Endothelial cell of umbilical vein (primary cell): ENCODE results near the gene C17orf50. TPM values are rescaled to one million over a fixed set of nuclear protein-coding genes. Genes with fewer than 3 reads are reported as not detected.

ENCODE experiments used
- BruUV-seq: library from RNA; stranded (reverse); fragments of 400-500 nt; replicated peaks from 2 replicates; lab custom pipeline; 2021; lab: Mats Ljungman, UMichigan
- CTCF ChIA-PET: fragments of 300-600, 350-600 bp; sonication (Branson Sonifier 250); formaldehyde crosslinking; loops from one replicate; lab custom pipeline; 2021; ENCODE audit warnings: antibody characterized with exemption, inconsistent platforms; lab: Charles Lee
- POLR2A ChIA-PET: fragments of 300-600, 350-600 bp; sonication (Branson Sonifier 250); formaldehyde crosslinking; loops from one replicate; lab custom pipeline; 2021; ENCODE audit warnings: antibody characterized with exemption, inconsistent platforms; lab: Charles Lee
- DNase-seq: peaks from one replicate; pipeline ENCODE4 v3.0.0-alpha.2; 2011; ENCODE audit warnings: low read depth, low spot score
- FAIRE-seq: peaks from 2 replicates; lab custom pipeline; 2011; peaks lifted over from hg19 to GRCh38; lab: Jason Lieb, UNC
- H2AFZ ChIP-seq: 2 replicates; pipeline ENCODE4 v1.6.0; 2012; ENCODE audit warnings: low read depth, low read length, control low read depth, inconsistent platforms
- H3K27ac ChIP-seq: 2 replicates; pipeline ENCODE4 v1.5.1; 2011; ENCODE audit warnings: low read depth, mild to moderate bottlenecking, control low read depth, low read length, moderate library complexity; ENCODE audit not compliant: insufficient read depth
- H3K27me3 ChIP-seq, 2 experiments: 2 replicates each; pipeline versions ENCODE4 v1.6.0 to v1.6.1; 2011; ENCODE audit warnings: low read length in 2 of 2, mixed read lengths in 1 of 2; ENCODE audit not compliant: control insufficient read depth in 2 of 2, insufficient read depth in 2 of 2
- H3K36me3 ChIP-seq, 2 experiments: 2 replicates in 1 of 2; 3 replicates in 1 of 2; pipeline ENCODE4 v1.5.1; 2011; ENCODE audit warnings: low read length in 2 of 2, mild to moderate bottlenecking in 1 of 2, moderate library complexity in 1 of 2; ENCODE audit not compliant: control insufficient read depth in 2 of 2, insufficient read depth in 2 of 2; ENCODE audit errors: extremely low read depth in 1 of 2
- H3K4me1 ChIP-seq: 3 replicates; pipeline ENCODE4 v1.5.1; 2011; ENCODE audit warnings: mild to moderate bottlenecking, low read length; ENCODE audit not compliant: control insufficient read depth, insufficient read depth; ENCODE audit errors: extremely low read depth
- H3K4me2 ChIP-seq: 2 replicates; pipeline ENCODE4 v1.6.1; 2011; ENCODE audit warnings: low read length, control low read depth, mixed read lengths; ENCODE audit not compliant: insufficient read depth
- H3K4me3 ChIP-seq, 3 experiments: fragments of 200-600 bp in 1 of 3; sonication (generic), shearing (Covaris generic) in 1 of 3; replicated peaks in 1 of 3; 2 replicates each; pipeline ENCODE4 v1.5.1; 2011 to 2016; ENCODE audit warnings: control low read depth in 3 of 3, low read length in 3 of 3, mild to moderate bottlenecking in 2 of 3, inconsistent platforms in 1 of 3, low read depth in 1 of 3, moderate library complexity in 1 of 3; ENCODE audit not compliant: insufficient read depth in 1 of 3
- H3K79me2 ChIP-seq: 2 replicates; pipeline ENCODE4 v1.6.0; 2012; ENCODE audit warnings: low read length, inconsistent platforms; ENCODE audit not compliant: control insufficient read depth, insufficient read depth
- H3K9ac ChIP-seq: replicated peaks from 2 replicates; pipeline ENCODE3; 2011; ENCODE audit warnings: low read length, control low read depth; ENCODE audit not compliant: insufficient read depth; ENCODE audit errors: extremely low read depth
- H3K9me1 ChIP-seq: replicated peaks from 3 replicates; pipeline ENCODE4 v1.6.0; 2011; ENCODE audit warnings: mild to moderate bottlenecking, low read length; ENCODE audit not compliant: control insufficient read depth, insufficient read depth; ENCODE audit errors: extremely low read depth
- H3K9me3 ChIP-seq: replicated peaks from 2 replicates; pipeline ENCODE4 v1.5.1; 2012; ENCODE audit warnings: low read length, inconsistent platforms; ENCODE audit not compliant: control insufficient read depth, insufficient read depth
- H4K20me1 ChIP-seq: replicated peaks from 2 replicates; pipeline ENCODE3; 2011; ENCODE audit warnings: mild to moderate bottlenecking, low read length; ENCODE audit not compliant: control insufficient read depth, insufficient read depth; ENCODE audit errors: extremely low read depth
- GATA2 ChIP-seq: IDR thresholded peaks from 2 replicates; pipeline ENCODE4 v1.7.0; 2011; ENCODE audit warnings: low read depth, mild to moderate bottlenecking, moderate library complexity, mixed read lengths, low read length; ENCODE audit not compliant: insufficient read length, insufficient read depth
- JUN ChIP-seq: IDR thresholded peaks from 2 replicates; pipeline ENCODE4 v1.6.1; 2011; ENCODE audit warnings: borderline replicate concordance, low read depth; ENCODE audit not compliant: insufficient read length, insufficient read depth
- MYC ChIP-seq: IDR thresholded peaks from one replicate; pipeline ENCODE4 v1.6.1; 2011; ENCODE audit warnings: mild to moderate bottlenecking, low read depth, low read length
- POLR2A ChIP-seq: IDR thresholded peaks from 2 replicates; pipeline ENCODE4 v1.6.1; 2012; ENCODE audit warnings: low read depth, mild to moderate bottlenecking, control low read depth, low read length
- dilution Hi-C: fragments of 300-500 bp; cut with MboI; formaldehyde crosslinking; loops from one replicate; pipeline ENCODE4 v1.15.0; 2019; ENCODE audit warnings: low sequenced_read_pairs; ENCODE audit not compliant: extremely low pct_ligation_motif_present
- intact Hi-C: fragments of 100-400 bp; cut with micrococcal nuclease; formaldehyde crosslinking; loops from one replicate; pipeline ENCODE4 v1.10.0; 2022
- polyA plus RNA-seq, 4 experiments: library from polyadenylated mRNA; depleted of rRNA in 3 of 4; stranded (reverse) in 3 of 4; unstranded in 1 of 4; fragments of >200 nt; gene quantifications; 2 replicates each; pipeline versions ENCODE4 v1.2.1 to v1.2.3, GENCODE V29; 2011 to 2012; ENCODE audit warnings: missing spikeins in 1 of 4
- total RNA-seq: library from RNA; stranded (reverse); gene quantifications from 2 replicates; pipeline ENCODE4 v1.2.3, GENCODE V29; 2021
- TF ChIP-seq, protein P1 (sequence below), 2 donors: IDR thresholded peaks; 1 replicate in 1 of 2; 2 replicates in 1 of 2; pipeline ENCODE4 v1.5.1; 2011; ENCODE audit warnings: low read length in 2 of 2, mild to moderate bottlenecking in 2 of 2, moderate library complexity in 2 of 2, control low read depth in 1 of 2, inconsistent platforms in 1 of 2, low read depth in 1 of 2; ENCODE audit not compliant: insufficient read depth in 1 of 2; ENCODE audit errors: extremely low read depth in 1 of 2

Gene C17orf50
- total and polyA plus RNA-seq, 2 donors (not counting 3 experiments of a cell fraction or from before 2014, with no cell fraction given), result 0.15 TPM; not detected in 1

GRCh38 chr17:35801583-35802224 is 41.0 kb downstream of the C17orf50 start:
- Histone ChIP-seq H3K9me3 (no peaks in the 10 kb centered on the region), H3K27me3 (peaks cover 8 to 14% of the 10 kb centered on the region in 2 experiments), H3K79me2 (no peaks in the 10 kb centered on the region), H3K4me1 (peaks cover 28% of the 10 kb centered on the region), H3K4me3 (no peak overlapping the region), H3K36me3 (no peaks in the 10 kb centered on the region), H3K27ac (peak overlapping the region; percentile 53), H2AFZ (peak overlapping the region; percentile 30), H3K4me2 (peak overlapping the region; percentile 43), H3K9me1 (no peaks in the 10 kb centered on the region), H4K20me1 (no peaks in the 10 kb centered on the region), H3K9ac (no peak overlapping the region)
- dilution Hi-C loops (no loop called here), intact Hi-C loops (loop anchor here (1.0 to 10.0 kb wide), 3 partner anchors 8 to 557 kb away; partner anchors contain the start of genes SLFN11, SLFN5 and TAF15)
- no TSS peak for BruUV-seq
- TF ChIP-seq MYC (no peak), JUN (no peak), POLR2A (peak; percentile 30)
- DNase-seq, result peak; percentile 99
- no peak for FAIRE-seq
- POLR2A ChIA-PET, result no interaction called here
- CTCF ChIA-PET, result interaction anchor here (1.0 to 1.1 kb wide), 3 partner anchors 26 to 38 kb away, joined by 3 to 22 read pairs (median 7); no protein-coding TSS in a partner anchor

DNA sequence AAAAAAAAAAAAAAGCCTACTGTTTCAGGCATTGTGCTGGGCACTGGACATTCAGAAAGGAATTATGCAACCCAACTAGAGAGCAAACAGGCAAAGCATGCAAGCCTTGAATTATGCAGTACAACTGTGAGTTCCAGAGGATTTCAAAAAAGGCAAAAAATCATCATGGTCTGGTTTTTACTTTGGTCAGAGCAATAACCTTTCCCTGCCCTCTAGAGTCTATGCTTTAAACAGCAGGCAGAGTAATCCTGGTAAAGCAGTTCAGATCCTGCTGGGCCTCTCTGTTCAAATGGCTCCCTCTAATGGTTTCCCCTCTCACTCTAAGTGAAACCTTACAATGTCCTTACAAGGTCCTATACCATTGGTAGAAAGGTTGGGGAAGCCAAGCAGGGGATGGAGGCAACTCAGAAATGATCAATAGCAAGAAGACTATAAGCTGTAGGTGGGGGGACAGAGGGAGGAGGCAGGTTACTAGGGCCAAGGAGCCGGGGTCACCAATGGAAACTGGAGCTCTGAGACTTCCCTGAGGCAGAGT is 44.0 kb downstream of the C17orf50 start:
- no peaks in the 10 kb centered on the region for H4K20me1 ChIP-seq
- dilution Hi-C loops (no loop called here), intact Hi-C loops (loop anchor here (1.0 to 10.0 kb wide), 5 partner anchors 40 to 560 kb away; partner anchors contain the start of genes SLFN11, SLFN12 and SLFN5)
- H3K27me3 ChIP-seq, result no peaks in the 10 kb centered on the region
- no peak overlapping the region for H3K27ac ChIP-seq
- POLR2A ChIA-PET, result no interaction called here
- H3K79me2 ChIP-seq, result peaks cover 4% of the 10 kb centered on the region
- CTCF ChIA-PET, result interaction anchor here (0.6 to 11.8 kb wide), 13 partner anchors 9 to 92 kb away, joined by 3 to 453 read pairs (median 3); no protein-coding TSS in a partner anchor
- H3K4me2 ChIP-seq, result no peak overlapping the region
- TF ChIP-seq MYC (no peak), GATA2 (no peak)
- TF ChIP-seq, protein P1, sequence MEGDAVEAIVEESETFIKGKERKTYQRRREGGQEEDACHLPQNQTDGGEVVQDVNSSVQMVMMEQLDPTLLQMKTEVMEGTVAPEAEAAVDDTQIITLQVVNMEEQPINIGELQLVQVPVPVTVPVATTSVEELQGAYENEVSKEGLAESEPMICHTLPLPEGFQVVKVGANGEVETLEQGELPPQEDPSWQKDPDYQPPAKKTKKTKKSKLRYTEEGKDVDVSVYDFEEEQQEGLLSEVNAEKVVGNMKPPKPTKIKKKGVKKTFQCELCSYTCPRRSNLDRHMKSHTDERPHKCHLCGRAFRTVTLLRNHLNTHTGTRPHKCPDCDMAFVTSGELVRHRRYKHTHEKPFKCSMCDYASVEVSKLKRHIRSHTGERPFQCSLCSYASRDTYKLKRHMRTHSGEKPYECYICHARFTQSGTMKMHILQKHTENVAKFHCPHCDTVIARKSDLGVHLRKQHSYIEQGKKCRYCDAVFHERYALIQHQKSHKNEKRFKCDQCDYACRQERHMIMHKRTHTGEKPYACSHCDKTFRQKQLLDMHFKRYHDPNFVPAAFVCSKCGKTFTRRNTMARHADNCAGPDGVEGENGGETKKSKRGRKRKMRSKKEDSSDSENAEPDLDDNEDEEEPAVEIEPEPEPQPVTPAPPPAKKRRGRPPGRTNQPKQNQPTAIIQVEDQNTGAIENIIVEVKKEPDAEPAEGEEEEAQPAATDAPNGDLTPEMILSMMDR (IDR thresholded peaks at IDR 0.05; ENCODE audit: extremely low read depth in 1 of 2, insufficient read depth in 1 of 2, low read depth in 1 of 2, low read length in 2 of 2), result peak; percentile 87 to 89
- H3K9ac ChIP-seq, result no peak overlapping the region
- peak; percentile 91 for DNase-seq
- peaks cover 47% of the 10 kb centered on the region for H3K4me1 ChIP-seq
- H3K4me3 ChIP-seq, result no peak overlapping the region
- H3K36me3 ChIP-seq, result no peaks in the 10 kb centered on the region
- no peaks in the 10 kb centered on the region for H3K9me3 ChIP-seq
- no TSS peak for BruUV-seq
- no peak overlapping the region for H2AFZ ChIP-seq
- FAIRE-seq, result no peak
- no peaks in the 10 kb centered on the region for H3K9me1 ChIP-seq
